GM21423 (cell line): ENCODE measurements around the gene FGF9.

Experiments
- ATAC-seq: cut with Tn5 transposase; IDR thresholded peaks from one replicate; pipeline ENCODE4 v1.9.1; 2021; ENCODE audit warnings: mild to moderate bottlenecking, moderate library complexity; ENCODE audit not compliant: unreplicated experiment

FGF9 gene

GRCh38 chr13:21670883-21671619 is at the start of gene FGF9:
FGF9 (plus strand) TSS chr13:21671073; CDS start chr13:21671913, 840 bp downstream.
- peak; percentile 76 for ATAC-seq

- ATAC-seq, result no peak
Measured at GRCh38 chr13:21625366-21625765, 45.5 kb upstream of the FGF9 start.

GRCh38 chr13:21632196-21632595 is 38.7 kb upstream of the FGF9 start:
- ATAC-seq, result no peak

DNA sequence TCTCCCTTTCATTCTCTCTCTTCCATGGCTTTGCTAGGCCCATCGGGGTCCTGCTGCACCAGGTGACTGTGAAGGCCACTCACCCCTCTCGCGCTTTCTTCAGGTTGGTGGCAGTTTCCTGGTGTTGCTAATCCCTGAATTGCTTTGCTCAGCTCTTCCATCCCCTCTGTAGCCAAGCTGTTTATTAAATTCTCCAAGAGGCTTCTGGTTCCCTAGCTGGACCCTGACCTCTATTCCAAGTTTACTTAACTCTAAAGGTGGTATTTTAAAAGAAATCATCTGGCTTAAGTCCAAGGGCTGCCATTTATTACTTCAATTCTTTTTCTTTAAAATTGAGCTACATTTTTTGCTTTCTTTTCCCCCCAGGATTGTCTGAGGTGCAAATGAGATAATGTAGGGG is 34.2 kb upstream of the FGF9 start:
- no peak for ATAC-seq

GRCh38 chr13:21637296-21637695 is 33.6 kb upstream of the FGF9 start:
- no peak for ATAC-seq

DNA sequence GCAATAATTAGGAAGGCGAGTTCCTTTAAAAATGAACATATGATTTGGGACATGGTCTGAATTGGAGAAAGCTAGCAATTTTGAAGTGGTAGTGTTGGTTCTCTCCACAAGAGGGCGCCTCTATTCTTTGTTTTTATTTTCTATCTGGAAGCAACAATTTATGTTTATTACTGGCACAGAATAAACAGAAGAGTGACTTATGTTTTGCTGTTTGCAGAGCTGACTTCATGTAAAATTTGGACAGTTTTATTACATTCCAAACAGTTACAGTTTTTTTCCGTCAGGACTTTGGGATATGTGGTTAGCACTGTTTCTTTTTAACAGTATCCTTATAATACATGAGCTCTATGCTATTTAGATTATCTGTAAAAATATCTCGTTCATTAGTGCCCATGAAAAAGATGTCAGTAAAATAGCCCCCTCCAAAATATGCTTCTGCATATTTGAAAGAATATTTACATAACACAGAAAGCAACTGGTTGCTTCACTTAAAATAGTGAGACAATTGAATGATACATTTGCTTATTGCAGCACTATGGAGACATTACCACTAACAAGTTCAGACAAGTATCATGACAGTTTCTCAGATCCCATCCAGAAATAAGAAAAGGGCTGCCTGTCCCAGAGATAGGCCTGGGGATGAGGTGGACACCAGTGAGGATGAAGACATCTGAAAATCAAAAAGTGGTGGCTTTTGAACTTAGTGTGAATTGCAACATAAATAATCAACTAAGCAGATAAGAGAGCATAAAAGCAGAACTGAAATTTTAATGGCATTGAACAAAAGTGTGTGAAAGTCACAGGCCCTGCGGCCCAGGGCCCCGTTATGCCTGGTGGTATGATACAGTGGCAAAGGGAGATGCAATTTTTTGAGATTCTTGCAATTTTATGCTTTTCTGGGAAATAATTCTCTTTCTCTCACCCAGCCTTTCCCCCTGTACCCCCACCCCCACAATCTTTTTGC is 32.3 kb upstream of the FGF9 start:
- no peak for ATAC-seq

- ATAC-seq, result no peak
Measured at GRCh38 chr13:21639561-21639960, 31.3 kb upstream of the FGF9 start.

GRCh38 chr13:21641629-21642028 is 29.2 kb upstream of the FGF9 start:
- ATAC-seq, result no peak

DNA sequence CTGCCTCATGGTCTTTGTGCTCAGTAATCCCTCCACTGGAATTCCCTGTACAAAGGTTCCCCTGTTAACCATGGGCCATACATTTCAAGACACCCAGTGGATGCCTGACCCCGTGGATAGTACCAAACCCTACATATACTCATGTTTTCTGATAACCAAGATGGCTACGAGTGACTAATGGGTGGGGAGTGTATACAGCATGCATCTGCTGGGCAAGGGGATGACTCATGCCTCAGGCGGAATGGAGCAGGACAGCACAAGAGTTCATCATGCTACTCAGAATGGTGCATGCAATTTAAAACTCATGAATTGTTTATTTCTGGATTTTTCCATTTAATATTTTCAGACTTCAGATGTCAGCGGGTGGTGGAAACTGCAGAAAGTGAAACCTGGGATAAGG is 13.3 kb upstream of the FGF9 start:
- ATAC-seq, result no peak

DNA sequence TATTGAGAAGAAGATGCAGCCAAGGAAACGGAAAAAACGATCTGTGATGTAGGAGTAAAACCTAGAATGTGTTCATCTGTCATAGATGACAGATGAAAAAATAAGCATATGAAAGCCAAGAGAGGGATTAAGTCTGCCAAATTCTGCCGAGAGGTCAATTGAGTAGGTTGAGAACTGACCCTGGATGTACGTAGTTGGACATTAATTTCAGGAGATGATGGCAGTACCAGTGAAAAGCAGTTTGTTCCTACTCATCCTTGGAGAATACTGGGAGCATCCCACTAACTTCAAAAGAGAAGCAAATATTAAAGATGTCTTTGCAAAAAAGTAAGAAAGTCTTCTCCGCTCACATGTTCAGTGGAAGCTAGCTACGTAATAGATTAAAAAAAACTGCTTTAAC is 11.8 kb upstream of the FGF9 start:
- ATAC-seq, result no peak

- ATAC-seq, result no peak
Measured at GRCh38 chr13:21661097-21661909, 9.6 kb upstream of the FGF9 start.

- no peak for ATAC-seq
Measured at GRCh38 chr13:21663197-21663596, 7.7 kb upstream of the FGF9 start.

DNA sequence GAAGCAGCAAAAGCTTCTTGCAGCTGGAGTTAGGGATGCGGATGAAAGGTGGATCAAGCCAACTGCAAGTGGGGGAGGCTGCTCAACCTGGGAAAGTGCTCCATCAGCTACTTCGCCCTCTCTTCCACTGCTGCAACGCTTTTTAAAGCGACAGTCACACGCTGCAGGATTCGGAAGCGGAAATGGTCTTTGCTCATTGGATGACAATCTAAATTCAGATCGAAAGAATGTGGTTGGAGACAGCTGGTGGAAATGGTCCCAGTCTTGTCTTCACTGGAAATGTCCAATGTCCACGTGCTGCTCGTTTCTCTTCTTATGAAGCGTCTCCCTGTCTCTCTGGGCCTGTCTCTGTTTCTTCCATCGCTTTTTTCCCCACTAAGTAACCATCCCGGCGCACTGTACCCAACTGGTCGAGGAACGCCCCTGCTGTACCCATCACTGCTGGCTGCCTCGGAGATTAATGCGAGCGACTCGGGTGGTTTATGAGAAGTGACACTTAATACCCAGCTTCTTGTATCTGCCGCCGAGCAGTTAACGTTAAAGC is 2.1 kb upstream of the FGF9 start:
- no peak for ATAC-seq

DNA sequence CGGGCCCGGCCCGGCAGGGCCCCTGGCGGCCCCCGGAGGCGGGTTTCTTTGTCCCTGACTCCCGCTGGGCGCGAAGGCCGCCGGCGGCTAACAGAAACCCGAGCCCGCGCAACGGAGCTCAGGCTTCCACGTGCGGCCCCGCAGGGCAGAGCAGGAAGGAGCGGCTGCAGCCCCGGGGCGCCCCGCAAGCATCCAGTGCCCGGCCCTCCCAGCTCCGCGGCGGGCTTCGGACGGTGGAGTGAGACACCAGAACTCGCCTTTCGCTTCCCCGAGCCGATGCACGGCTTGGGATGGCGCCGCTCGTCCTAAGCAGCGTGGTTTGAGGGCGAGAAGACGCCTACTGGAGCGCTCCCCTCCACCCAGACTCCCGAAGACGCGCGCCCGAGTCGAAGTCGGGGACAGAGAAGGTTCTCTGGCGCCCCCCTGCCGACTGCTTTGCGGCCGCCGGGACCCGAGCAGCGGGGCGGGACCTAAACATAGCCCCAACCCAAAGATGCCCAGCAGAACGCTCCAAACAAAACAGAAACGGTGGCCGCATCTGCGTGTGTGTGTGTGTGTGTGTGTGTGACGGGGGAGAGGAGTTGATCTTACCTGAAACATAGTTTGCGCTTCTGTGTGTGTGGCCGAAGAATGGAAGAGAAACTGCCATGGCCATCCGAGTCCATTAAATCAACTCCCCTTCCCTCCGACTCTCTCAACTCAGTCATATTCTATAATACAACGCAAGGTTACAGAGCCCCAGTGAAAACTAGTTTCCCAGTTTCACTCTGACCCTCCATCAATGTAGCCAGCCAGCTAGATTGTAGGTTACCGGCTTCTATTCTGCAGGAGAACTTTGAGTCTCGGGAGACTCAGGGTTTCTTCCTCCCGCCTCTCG is 629 bp upstream of the FGF9 start:
- peak; percentile 24 for ATAC-seq

GRCh38 chr13:21671620-21672286 is 880 bp downstream of the FGF9 start:
- ATAC-seq, result no peak

GRCh38 chr13:21672287-21672680 is 1.4 kb downstream of the FGF9 start:
- ATAC-seq, result no peak

GRCh38 chr13:21672796-21673538 is 2.1 kb downstream of the FGF9 start:
- ATAC-seq, result no peak

DNA sequence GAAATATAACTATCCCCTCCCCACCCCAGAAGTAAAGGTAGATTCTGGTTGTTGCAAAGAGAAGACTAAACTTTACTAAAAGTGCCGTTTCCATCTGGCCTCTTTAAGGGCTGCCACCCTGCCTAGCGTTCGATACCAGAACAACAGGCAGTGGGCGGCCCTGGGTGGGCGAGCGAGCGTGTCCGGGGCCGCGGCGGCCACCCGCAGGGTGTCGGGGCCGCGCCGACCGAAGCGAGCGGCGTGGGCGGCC is 2.6 kb downstream of the FGF9 start:
- ATAC-seq, result peak; percentile 17
